Activated CD4-positive, alpha-beta T cell treated with anti-CD3 and anti-CD28 coated beads, Interleukin-2, amount 50 U/mL, for 1 hour (primary cell): ENCODE data around the gene YKT6.

Experiments used
- DNase-seq: peaks from one replicate; pipeline ENCODE4 v3.0.0-alpha.2; 2020

The YKT6 gene

DNA sequence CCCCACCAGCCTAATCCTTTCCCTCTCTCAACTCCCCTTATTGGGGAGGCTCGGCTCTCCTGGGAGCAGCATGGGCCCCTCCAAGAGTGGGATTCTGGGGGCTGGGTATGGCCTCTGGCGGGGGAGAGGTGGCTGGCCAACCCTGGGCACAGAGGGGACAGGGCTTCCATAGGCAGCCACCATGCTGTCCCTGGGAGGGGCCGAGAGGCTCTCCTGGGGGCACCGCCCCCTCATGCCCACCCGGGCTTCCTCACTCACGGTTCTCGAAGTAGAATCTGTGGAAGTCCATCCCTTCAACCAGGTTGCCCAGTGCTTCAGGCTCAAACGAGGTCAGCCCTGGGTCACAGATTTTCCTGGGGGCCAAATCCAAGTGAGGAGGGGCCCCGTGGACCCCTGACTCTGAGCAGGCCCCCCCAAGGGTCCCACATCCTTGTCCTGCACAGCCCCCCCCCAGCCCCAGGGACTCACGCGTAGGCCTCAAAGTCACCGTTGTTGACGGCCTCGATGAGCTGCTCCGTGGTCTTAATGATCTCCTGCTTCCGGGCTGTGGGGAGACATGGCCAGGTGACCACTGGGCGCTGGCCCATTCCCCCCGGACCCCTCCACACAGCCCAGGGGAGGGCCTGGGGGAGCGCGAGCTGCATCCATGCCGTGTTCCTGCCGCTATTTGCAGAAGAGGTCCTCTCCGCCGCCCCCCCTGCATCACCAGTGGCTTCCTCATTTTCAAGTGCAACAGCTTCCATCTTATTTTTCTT lies 19.8 kb downstream of the YKT6 start:
- no peak for DNase-seq

DNA sequence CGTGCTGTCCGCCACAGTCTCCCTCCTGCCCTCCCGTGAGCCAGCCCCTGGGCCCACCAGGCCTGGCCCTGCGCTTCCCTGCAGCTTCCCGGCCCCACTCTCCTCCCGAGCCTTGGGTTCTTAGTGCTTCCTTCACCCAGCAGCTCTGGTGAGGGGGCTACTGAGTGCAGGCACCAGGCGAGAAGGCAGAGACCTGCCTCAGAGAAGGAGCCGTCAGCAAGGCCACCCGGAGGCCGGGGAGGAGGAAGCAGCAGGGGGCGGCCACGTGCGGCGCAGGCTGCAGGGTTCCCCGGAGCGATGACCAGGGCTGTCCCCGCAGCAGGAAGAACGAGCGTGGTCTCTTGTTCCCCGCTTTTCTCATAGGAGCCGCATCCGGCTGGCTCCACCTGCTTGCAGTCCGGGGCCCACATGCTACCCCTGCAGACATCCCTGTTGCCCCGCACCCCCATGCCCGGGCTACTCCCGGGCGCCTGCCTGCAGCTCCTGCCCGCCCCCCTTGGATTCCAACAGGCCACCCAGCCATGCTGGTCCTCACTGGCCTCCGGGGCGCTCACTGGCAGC lies 20.5 kb downstream of the YKT6 start:
- no peak for DNase-seq

DNA sequence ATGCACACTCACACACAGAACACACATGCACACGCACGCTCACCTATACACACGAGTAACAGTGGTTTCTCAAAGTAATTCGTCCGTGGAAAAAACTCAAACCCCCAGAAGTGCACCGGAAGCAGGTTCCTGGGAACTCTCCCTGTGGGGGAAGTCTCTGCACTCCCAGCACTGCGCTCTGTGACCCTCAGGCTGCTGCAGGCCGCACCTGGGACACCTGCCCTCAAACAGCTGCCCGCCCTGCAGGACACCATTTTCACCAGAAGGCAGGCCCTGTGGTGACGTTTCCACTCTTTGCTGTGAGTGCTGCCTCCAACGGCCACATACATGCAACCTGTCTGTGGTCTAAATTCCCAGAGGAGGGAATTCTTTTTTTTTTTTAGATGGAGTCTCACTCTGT lies 21.3 kb downstream of the YKT6 start:
- no peak for DNase-seq

DNA sequence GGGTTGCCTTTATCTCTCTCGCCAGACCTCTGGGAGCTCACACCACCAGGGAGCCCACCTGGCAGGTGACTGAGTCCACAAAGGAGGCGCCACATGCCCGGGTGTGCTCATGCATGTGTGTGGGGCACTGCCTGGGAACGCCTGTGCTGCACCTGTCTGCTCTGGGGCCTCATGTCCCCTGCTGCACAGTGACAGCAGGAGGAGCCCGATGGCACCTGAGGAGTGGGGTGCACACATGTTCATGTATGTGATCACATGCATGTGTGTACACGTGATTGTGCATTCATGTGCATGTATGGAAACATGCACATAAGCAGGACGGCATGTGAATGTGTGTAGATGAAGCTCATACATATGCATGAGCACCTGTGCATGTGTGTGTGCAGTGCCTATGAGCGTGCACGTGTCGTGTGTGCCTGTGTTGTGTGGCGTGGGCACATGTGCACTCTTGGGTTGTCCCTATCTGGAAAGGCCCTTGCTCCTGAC lies 22.0 kb downstream of the YKT6 start:
- no peak for DNase-seq

DNA sequence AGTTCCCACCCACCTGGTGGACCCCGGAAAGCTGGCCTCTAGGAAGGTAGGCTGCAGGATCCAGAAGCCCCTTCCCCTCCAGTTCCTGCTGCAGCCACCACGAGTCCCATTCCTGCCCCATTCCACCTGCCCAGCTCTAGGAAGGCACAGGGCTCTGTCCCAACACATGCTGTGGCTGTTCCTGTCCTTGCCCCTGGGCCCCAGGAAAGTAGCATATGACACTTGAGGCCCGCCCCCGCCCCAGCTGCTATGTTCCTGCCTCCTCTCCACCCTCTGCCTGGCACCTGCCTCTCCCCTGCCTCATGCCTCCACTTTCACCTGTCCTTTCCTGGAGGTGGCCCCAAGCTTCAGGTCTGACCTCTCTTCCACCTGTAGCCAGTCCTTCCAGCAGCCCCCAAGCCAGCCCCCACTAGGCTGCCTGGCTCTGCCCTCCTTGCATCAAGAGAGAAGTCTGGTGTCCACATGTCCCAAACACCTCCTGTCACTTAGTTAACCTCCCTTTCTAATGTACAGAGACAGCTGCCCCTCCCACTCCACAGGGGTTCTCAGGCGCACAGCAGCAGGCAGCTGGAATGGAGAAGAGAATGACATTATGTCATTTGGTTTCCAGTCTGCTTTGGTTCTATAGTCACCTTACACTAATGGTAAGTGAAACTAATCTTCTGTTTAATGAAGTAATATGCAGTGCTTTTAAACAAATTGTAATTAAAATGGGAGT lies 22.7 kb downstream of the YKT6 start:
- DNase-seq, result no peak

DNA sequence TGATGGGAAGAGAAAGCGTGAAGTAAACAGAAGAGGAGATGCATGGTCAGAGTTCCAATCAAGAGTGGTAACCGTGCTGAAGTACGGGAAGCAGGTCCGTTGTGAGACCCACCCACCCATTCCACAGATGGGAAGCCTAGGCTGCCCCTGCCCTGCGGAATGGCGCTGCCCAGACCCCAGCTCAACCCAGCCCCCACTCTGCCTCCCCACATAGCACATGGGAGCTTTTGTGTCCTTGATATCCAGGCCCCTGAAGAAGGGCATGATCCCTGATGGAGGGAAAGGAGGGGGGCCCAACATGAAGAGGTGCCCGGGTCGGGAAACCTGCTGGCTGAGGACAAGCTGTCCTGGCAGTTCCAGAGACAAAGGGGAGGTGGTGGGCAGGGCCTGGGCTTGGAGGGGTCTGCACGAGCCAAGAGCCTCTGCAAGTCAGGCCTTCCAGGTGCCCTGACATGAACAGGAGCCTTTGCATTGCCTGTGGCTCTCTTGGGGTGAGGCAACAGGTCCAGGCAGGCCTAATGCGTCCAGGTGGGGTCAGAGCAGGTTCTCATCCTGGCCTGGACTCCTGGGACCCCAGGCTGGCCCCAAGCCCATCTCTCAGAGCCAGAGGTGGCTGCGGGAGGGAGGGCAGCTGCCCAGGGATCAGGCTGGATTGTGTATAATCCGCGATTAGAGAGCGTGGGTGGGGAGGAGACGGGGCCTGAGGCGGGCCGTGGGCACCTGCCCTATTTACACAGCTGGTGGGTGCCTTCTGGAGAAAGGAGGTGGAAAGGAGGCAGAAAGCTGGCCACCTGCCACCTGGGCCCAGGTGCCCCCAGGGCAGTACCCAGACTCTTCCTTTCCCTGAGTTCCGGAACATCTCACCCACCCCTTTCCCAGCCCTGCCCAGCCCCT lies 23.5 kb downstream of the YKT6 start:
- DNase-seq, result no peak

DNA sequence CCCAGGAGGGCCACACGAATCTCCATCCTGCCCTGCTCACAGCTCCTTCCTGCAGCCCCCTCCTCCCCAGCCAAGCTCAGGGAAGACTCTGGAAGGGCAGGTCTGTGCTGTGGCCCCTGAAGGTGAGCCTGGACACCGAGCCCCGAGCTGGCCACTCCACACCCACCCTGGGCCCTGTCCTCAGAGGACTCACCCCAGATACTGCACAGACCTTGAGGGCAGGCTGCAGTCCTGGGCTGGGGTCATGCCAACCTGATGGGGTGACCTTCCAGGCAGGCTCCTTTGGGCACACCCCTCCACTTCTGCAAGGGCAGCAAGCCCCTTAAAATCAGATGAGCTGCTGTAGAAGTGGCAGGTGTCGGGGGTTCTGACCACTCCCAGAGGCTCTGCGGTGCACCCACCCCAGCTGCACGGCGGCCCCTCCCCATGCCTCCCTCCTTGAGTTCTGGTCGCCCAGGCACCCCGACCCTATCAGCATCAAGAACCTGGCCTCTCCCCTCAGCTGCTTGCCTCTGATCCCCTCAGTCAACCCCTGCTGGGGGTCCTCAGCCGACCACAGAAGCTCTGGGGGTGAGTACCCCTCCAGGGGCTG lies 24.3 kb downstream of the YKT6 start:
- no peak for DNase-seq

DNA sequence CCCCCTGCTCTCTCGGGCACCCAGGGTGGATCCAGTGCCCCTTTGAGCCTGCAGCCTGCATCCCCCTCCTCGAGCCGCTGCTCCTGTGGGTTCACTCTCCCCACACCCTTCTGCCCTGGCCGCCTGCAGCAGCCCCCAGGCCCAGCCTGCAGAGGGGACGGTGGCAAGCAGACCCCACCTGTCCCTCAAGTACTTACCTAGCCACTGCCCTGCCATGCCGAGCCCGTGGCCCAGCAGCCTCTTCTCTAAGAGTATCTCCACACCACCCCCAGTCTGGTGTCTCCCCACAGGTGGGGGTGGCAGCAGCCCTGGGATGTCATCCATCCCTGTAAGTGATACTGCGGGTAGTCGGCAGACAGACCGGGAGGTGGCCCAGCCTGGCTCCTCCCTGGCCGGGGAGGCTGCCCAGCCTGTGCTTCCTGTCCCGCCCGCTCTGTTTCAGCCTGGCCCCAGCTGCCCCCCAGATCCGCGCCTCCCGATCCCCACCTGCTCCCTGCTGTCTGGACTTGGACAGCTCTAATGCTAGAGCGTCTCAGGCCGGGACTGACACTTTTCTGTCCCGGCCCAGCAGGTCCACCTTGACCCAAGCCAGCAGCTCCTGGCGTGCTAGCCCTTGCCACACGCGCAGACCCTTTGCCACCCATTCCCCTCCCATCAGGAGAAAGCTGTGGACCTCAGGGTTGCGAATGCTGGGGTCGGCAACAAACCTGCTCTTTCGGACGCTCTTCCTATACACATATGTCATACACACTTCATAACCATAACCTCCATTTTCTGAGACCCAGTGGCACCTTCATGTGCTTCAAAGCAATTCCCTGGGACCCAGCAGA lies 25.0 kb downstream of the YKT6 start:
- no peak for DNase-seq

DNA sequence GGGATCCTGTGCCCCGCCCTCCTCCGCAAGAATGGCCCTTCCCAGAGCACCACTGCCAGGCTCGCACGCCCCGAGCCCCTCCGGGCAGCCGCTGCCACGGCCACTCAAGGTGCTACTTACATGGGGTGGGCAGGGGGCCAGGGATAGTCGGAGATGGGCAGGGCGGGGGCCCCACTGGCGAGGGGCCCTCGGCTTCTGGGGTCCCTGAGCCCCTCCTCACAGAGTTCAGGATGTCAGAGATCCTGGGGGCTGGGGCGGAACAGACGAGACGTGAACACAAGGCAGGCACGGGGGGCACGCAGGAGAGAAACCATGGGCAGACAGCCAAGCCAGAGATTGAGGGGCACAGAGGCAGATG lies 25.6 kb downstream of the YKT6 start:
- no peak for DNase-seq

DNA sequence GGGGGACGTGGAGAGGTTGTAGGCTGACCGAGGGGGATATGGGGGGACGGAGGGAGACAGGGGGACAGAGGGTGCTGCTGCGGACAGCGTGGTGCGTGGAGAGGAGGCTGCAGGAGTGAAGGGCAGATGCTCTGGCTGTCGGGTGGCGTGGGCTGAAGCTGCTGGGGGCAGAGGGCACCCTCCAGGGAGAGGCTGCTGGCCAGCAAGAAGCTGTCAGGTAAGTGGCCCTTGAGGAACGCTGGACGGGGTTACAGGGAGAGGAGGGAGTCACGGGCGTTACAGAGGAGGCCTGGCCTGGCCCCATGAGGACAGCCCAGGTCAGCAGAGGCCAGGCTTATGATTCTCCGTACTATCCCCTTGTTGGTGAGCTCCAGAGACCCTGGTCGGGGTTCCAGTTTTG lies 27.1 kb downstream of the YKT6 start:
- DNase-seq, result no peak

DNA sequence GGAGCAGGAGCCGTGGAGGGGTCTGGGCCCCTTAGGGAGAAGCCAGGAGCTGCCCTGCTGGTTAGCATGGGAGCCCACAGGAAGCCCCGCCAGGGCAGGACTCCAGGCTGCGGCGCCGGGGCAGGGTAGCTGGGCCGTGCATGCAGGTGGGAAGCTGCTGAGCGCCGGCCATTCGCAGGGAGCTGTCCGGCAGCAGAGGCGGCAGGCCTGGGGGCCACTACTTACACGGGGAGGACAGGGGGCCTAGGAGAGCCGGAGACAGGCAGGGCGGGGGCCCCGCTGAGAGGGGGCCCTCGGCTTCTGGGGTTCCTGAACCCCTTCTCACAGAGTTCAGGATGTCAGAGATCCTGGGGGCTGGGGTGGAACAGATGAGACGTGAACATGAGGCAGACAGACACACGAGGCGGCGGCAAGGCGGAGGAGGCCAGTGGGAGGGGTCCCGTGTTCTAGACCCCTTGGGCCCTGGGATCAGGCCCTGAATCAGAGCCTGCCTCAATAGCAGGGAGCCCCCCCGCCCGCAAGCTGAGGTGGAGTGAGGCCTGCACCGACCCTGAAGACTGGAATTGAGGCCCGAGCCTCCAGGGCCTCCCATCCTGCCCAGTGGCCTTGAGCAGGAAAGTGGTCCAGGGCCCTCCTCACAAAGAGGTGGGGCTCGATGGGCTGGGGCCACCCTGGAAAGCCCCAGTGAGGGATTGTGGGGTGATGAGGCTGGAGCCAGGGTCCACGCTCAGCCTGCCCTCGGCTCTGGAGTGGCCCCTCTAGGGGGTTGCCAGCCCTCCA lies 28.0 kb downstream of the YKT6 start:
- no peak for DNase-seq

DNA sequence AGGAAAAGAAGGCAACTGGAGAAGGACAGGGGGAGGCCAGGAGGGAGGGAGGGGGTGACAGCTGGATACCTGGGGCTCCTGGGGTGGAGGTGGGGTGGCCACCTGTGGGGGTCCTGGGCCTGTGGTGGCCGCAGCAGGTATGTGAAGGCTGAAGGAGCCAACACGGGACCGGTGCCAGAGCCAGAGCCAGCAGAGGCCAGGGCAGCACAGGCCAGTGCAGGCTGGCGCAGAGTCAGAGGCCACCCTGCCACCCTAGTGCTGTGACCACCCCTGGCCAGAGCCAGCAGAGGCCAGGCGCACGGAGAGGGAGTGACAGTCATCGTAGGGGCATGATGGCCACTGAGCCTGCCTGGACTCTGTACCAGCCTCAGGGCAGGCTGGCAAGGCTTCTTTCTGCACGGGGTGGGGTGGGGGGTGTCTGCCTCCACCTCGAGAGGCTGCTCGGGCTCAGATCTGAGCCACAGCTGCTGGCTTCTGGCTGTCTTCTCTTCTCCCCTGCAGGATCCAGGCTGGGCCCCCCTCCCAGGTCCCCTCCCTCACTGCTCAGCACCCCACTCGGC lies 28.8 kb downstream of the YKT6 start:
- DNase-seq, result no peak

DNA sequence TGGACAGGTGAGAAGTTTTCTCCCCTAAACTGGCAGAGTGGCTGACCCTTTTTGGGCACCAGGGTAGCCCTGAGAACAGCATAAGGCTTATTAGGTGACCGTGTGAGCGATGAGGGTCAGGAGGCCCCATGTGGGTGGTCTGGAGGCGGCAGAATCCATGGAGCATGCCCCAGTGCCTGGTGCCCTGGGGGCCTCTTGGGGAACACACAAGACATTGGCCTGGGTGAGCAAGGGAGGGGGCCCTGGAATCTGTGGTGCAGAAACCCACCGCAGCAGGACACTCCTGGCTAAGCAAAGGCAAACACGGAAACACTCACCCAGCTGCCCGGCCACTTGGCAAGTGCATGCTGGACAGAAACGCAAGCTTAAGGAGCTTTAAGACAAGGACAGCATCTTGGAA lies 29.5 kb downstream of the YKT6 start:
- no peak for DNase-seq

DNA sequence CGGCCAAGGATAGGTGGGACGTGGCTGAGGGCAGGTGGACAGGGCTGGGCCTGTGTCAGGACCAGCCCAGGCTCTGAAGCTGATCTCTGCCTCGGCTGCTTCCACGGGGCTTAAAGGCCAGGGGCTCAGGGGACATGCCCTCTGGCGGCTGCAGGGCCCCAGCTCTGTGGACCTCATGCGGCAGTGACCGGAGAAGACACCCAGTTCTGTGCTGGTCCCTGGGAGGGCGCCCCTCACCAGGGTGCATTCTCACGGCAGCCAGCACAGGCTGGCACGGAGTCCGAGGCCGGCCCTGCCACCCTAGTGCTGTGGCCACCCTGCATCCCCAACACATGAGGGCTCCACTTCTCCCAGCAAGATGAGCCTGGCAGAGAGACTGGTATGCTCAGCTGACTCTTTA lies 30.3 kb downstream of the YKT6 start:
- no peak for DNase-seq

DNA sequence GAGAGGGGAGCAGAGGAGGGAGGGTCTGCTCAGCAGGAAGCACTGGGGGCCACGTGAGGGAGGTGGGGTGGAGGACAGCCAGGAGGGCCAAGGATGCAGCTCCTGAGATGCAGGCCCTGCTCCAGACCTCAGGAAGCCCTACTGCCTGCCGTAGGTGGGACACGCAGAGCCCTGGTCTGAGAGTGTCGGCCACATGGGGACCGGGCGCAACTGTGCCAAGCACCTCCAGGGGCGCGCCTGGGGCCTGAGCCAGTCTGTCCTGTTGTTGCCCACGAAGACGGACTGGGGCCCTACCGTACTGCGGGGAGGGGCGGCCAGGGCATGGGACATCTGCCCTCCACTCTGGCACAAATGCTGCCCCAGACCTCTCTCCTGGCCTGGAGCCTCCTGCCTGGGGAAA lies 31.6 kb downstream of the YKT6 start:
- no peak for DNase-seq

DNA sequence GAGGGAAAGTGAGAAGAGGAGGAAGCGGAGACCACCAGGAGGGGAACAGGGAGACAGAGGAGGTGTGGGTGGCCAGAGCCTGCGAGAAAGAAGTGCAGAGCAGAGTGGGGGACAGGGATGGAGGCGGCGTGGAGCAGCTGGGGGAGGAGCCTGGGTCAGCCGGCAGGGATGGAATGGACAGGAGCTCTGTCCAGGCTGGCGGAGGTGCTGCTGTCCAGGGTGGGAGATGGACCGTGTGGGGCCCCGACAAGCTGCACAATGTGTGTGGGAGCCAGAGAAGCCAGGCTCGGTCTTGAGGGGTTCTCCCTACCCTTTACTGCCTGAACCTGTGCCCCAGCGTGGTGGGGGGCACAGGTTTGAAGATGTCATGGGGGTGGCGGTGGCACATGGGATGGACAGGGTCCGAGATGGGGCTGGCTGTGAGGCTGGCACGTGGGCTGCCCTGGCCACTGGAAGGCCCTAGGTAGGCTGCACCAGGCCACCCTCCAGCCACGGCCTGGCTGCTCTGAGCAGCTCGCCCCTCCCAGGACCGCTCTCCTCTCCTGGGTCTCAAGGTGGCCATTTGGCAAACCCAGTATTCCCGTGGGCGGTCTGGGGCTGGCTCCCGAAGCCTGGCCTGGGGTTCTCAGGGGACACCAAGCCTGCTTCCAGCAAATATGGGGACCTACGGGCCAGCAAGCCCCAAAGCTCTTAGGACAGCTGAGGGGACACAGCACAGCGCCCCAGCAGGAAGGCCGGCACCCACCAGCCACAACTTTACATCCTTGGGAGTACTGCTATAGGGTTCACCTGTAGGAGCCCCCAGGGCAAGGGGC lies 32.3 kb downstream of the YKT6 start:
- no peak for DNase-seq

DNA sequence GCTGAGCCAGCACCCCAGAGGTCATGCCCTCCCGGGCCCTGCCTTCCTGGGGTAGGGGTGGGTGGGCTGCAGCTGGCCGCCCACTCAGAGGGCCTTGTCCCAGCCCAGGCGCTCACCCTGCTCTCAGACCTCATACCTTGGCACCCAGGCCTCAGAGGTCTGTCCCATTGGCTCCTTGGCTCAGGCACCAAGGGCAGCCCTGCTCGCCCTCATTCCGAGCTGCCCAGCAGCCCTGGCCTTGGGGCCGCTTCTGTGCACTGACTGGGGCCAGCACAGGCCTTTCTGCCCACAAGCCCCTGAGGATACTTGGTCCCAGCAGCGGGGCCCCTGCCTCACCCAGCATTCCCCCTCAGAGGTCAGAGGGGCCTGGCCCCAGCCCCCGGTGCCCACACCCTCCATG lies 34.3 kb downstream of the YKT6 start:
- no peak for DNase-seq

DNA sequence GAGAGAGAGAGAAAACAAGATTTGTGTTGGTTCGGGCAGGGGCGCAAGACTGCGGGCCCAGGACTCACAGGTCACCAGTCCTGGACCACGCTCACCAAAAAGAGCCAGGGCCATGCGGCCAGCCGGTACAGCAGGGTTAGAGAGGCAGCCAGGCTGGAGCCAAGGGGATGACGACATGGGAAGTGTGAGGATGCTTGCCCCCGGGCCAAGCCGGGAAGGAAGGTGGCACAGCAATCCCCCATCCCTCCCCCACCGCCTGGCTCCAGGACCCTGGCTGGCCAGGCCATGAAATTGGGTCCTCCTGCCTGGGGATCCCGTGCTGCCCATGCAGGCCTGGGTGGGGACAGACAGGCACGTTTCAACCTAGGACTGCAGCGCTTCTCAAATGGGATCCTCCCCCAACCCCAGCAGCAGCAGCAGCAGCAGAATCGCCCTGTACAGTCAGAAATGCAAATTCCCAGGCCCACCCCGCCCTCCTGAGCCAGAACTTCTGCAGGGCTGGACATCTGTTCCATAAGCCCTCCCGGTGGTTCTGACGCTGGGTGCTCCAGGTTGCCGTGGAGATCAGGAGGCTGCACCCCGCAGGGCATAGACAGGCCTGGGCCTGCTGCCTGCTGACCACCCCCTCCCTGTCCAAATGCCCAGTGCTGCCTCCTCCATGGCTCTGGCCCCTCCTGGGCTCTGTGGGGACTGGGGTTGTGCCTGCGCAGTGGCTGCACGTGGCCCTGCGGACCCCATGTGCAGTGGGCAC lies 35.0 kb downstream of the YKT6 start:
- DNase-seq, result no peak

DNA sequence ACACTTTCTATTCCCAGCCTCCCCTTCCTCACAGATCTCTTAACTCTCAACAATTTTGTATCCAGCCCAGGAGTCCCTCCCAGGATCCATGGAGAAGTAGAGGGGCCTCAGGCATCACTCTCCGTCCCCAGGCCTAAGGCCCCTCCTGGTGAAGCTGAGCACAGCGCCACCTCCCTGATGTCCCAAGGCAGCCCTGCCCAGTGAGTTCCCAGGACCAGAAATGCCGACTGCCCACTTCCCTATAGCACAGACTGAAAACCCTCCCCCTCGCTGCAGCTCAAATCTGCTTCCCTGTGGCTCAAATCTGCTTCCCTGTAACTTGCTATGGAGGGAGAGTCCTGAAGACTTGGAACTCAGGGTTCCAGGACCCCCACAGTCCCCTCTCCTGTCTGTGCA lies 35.6 kb downstream of the YKT6 start:
- DNase-seq, result no peak
